Fibroblast of skin of left quadriceps (primary cell): Measurements from ENCODE around the gene GUF1.
A peak's percentile ranks its signal among the peaks of the same experiment; 100 is the strongest.
"Not testable (repeated sequence)": the region's sequence is repeated elsewhere in the genome, so short reads cannot be mapped to it uniquely, and the experiment has no call there.

Experiments
- DNase-seq, 2 experiments: peaks; one replicate each; pipeline ENCODE4 v3.0.0-alpha.2; 2013; ENCODE audit warnings: low read depth in 2 of 2

Gene GUF1

DNA sequence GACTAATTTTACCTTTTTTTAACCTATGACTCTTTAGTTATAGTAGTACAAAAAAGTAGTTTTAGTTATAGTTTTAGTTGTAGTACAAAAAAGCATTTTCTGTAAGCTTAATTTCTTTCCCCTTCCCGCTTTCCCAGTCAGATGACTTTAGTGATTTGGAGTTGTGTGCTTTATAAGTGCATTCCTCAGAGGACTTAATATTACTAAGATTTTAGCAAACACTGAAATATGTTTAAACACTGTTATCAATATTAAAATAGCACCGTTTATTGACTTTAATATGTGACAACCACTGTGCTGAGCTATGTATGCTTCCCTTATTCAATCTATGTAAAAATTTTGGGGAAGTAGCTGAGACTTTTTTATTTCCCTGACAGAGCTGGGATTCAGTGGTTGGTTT is 22.8 kb downstream of the GUF1 start:
- DNase-seq: no peak

DNA sequence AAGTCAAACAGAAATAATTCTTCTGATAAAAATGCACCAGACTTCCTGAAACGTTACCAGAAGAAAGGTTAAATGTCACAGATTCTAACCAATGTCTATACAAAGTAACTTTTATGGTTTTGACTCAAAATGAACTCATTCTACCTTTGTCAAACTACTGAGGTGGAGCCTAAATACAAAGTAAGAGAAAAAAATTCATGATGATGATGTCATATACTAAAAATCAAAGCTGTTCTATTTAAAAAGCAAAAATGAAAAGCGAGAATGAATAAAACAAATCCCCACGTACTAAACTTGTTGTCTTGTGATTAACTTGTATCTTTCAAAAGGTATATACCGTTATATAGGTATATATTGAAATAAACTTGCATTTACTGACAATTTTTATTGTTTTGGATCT is 26.5 kb downstream of the GUF1 start:
- no peak for DNase-seq

DNA sequence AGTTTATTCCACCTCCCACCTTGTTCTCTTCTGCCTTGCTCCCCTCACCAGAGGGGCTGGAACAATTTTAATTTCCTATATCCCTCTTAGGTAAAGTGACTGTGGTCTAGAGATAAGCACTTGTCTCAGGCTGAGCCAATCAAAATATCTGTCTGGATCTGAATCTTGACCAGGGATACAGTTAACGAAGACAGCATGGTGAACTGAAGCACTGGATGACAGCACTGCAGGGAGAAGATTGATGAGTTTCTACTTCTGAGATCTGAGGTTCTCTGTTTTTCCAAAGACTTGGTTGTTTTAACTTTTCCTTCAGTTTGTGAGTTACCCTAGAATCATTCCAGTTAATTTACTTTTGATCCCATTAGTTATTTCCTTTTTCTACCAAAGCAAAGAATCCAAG is 34.9 kb downstream of the GUF1 start:
- DNase-seq: no peak

DNA sequence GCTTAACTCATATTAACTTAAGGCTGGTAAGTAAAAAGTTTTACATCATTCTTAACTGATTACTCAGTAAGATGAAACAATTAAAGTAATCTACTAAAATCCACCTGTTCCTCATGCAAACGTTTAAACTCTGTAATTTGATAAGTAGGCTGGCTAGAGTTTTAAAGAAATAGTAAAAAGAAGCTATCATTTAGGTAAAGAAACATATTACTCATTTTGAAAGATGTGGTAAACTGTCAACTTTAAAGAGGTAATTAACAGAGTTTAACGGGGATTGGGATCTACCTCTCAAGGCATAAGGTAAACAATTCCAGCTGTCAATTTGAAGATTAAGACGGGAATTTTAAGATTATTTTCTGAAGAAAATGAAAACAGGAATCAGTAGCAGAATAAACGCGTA is 38.4 kb downstream of the GUF1 start:
- no peak for DNase-seq

DNA sequence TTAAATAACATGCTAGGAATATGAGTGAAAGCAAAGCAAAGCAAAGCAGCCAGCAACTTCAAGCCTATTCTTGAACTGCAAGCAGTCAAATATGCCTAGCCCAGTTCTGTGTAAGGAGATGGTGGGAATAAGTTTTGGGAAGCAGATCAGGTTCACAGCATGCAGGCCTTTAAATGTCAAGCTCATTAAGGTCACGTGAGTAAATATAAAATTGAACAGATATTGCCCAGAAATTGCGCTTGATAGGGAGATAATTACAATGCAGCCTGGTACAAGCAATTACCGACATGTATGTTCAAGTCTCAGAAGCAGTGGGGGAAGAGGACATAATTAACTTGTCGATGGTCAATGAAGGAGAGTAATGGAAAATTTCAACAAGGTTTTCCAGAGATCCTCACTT is 42.2 kb downstream of the GUF1 start:
- no peak for DNase-seq

DNA sequence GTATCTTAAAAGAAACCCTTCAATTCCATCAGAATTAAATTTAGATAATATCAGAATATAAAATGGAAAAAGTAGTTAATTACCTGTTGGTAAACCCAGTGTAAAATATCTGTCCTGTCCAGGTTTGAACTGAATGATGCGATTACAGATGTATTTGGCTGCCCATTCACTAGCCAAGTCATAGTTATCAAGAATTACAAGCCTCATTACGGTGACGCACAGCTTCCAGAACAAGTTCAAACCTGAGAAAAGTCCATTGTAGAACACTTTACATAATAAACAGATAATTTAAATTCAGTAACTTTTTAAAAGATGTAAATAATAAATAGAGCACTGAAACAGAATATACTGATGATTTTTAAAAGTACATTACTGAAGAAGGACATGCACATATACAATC is 43.8 kb downstream of the GUF1 start:
- DNase-seq: no peak

DNA sequence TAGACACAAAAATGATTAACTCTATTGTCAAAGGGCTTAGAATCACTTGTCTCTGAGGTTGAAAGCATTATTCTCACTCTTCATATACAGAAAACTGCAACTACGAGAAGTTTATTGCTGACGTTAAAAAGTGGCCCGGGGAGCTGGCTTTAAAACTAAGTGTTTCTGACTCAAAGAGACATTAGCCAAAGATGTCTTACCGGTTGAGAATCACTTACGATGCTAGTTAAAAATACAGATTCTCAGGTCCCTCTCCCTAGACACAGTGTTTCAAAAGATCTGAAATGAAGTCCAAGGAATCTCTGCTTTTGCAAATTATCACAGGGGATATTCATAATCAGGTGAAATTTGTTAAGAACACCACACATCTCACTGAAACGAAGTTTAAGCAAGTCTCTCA is 46.9 kb downstream of the GUF1 start:
- no peak for DNase-seq

DNA sequence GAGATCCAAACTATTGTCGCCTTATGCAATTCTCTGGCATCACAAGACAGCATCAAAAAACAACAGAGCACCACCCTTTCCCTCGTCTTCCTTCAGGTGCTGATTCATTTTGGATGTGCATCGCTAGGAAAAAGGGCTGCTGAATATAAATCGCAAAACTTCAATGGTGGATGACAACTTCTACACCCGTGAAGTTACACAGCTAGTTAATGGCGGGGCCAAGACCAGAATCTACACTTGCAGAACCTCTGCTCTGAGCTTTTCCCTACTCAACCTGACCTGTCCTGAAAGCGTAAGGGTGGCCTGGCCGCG is 47.5 kb downstream of the GUF1 start:
- no peak for DNase-seq

DNA sequence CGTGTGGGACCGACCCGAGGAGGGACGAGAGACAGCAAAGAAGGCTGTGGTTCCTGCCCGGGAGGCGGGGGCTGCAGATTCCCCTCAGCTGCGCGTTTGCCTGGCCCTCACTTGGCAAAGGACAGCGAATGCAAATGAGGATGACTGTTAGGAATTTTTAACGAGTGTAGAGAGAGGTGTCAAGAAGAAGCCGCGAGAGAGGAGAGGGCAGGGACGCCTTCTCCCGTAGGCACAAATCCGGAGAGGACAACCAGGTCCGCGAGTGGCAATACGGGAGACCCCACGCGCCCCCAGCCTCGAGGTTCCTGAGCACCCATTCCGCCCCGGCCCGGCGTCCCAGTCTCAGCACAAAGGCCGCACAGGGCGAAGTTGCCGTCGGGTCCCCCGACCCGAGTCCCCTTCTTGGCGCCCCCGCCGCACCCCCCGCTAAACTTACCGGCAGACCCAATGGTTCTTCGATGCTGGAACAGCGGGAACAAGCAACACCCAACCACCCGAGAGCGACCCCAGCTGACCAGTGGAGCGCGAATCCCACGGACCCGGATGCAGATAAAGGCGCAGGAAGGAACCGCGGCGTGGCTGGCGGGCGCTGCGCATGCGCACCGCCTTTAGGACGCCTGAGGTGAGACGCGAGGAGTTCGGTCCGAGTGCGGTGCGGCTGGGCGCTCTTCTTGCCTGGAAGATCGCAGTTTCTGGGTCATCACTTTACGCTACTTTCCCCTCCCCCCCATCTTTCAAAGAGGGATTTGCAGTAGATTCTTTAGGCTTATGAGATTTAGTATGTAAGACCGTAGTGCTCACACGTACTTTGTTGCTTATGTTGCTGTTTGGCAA is 48.0 kb downstream of the GUF1 start, which contains the start of gene GNPDA2:
TSS of gene GNPDA2 (minus strand) at position 519 of the 834 bp plus-strand sequence. CDS start 4,349 bp downstream, outside the sequence.
- peak; percentile 73 for DNase-seq

DNA sequence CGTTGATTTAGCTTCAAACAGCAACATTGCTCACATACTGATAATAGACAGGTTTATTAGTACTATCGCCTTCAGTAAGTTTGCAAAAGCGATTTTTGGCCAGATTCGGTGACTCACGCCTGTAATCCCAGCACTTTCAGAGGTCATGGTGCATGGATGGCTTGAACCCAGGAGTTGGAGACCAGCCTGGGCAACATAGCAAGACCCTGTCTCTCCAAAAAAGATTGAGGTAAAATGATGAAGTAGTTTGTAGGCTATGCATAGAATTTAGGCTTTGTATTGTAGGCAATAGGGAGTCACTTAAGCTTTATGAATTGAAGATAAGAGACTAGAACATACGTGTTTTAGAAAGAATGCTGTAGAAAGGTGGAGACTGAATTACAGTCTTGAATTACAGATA is 49.3 kb downstream of the GUF1 start:
- DNase-seq: no peak

DNA sequence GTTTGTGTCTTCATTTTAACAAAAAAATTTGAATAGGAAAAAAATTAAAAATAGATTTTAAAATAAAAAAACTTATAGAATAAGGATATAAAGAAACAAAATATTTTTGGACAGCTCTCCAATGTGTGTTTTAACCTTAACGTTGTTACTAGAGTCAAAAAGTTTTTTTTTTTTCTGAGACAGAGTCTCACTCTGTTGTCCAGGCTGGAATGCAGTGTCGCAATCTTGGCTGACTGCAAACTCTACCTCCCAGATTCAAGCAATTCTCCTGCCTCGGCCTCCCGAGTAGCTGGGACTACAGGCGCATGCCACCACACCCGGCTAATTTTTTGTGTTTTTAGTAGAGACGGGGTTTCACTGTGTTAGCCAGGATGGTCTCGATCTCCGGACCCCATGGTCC is 50.5 kb downstream of the GUF1 start:
- DNase-seq: not testable (repeated sequence)

DNA sequence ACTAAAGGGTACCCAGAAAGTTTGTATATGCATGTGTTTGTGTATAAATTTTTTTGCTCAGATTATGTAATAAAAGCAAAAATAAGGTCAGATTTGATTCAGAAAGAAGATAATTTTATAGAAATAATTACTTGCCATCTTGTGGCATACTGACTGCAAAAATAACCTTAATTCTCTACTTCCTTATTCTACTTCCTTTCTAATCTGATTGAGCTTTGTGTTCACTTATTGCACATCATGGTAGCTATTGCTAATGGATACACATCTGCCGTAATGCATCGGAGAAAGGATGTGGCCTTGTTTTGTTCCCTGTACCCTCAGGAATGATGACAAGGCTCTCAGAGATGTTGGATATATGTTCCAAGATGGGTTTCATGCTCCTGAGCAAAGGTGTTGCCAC is 58.7 kb downstream of the GUF1 start:
- DNase-seq: no peak

DNA sequence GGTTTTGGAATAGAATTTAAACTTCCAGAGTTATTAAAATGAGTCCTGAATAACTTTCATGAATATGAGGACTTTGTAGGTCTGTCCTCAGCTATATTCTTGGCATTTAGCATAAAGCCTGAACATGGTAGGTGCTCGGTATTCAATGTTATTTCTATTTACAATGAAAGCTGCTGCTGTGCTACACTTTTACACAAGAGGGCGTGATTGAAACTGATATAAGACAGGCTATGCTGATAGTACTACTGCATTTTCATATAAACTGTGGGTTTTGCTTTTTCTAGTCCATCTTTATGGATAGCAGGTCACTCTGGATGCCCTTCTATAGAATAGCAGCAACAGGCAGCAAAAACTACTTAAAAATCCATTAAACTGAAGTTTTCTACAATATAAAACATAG is 60.4 kb downstream of the GUF1 start:
- DNase-seq: no peak

DNA sequence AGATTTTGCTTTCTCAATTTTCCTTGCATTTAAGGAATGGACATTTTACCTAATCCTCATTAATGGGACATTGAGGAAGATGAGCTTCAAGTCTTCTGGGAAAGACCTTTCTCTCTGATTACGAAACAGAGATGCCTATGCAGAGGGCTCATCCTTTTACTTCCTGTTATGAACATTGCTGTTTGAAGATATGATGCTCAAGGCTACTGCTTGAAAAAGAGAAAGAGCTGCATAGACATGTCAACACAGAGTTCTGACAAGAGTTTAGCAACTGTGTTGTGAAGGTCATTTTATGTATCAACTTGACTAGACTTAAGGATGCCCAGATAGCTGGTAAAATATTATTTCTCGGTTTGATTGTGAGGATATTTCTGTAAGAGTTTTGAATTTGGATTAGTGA is 62.0 kb downstream of the GUF1 start:
- no peak for DNase-seq
